HEK293 (cell line): ENCODE data around the gene G6PD.

ENCODE experiments used
- CTCF ChIA-PET: fragments of 350-600 bp; formaldehyde crosslinking; extraction: SDS; loops from one replicate; lab custom pipeline; 2021; ENCODE audit warnings: antibody characterized with exemption; lab: Yijun Ruan, JAX
- POLR2A ChIA-PET: fragments of 300-600 bp; formaldehyde crosslinking; extraction: SDS; loops from one replicate; lab custom pipeline; 2020; ENCODE audit warnings: antibody characterized with exemption, inconsistent platforms; lab: Yijun Ruan, JAX
- H3K27ac ChIP-seq: fragments of 200-500 bp; sonication (Bioruptor generic); 2 replicates; pipeline ENCODE4 v1.5.1; 2014; ENCODE audit warnings: low read depth, low read length, control low read depth, inconsistent platforms; ENCODE audit errors: extremely low read depth
- H3K36me3 ChIP-seq, 2 experiments: fragments of 200-500 bp in 1 of 2; sonication (Bioruptor generic) in 1 of 2; 1 replicate in 1 of 2; 2 replicates in 1 of 2; pipeline ENCODE4 v1.5.1; 2014 to 2017; ENCODE audit warnings: inconsistent platforms in 2 of 2, low read length in 2 of 2; ENCODE audit not compliant: control insufficient read depth in 2 of 2, insufficient read depth in 1 of 2
- H3K4me1 ChIP-seq: fragments of 200-500 bp; sonication (Bioruptor generic); 2 replicates; pipeline ENCODE4 v1.5.1; 2014; ENCODE audit warnings: mild to moderate bottlenecking, low read length, inconsistent platforms; ENCODE audit not compliant: control insufficient read depth, insufficient read depth
- H3K4me3 ChIP-seq: 2 replicates; pipeline ENCODE4 v1.5.1; 2011; ENCODE audit warnings: low read depth, mild to moderate bottlenecking, control low read depth, low read length, moderate library complexity
- H3K9me3 ChIP-seq: fragments of 200-500 bp; sonication (Bioruptor generic); 2 replicates; pipeline ENCODE4 v1.5.1; 2014; ENCODE audit warnings: low read depth, low read length, inconsistent platforms; ENCODE audit not compliant: control insufficient read depth, insufficient read depth
- HIC1 ChIP-seq: fragments of 450-650 bp; formaldehyde crosslinking; IDR thresholded peaks from 2 replicates; pipeline ENCODE4 v1.5.1; 2016; ENCODE audit warnings: missing biosample characterization, missing genetic modification characterization
- SP2 ChIP-seq: fragments of 450-650 bp; formaldehyde crosslinking; IDR thresholded peaks from 2 replicates; pipeline ENCODE4 v1.5.1; 2016; ENCODE audit warnings: missing biosample characterization, missing genetic modification characterization
- TRIM28 ChIP-seq: IDR thresholded peaks from 2 replicates; pipeline ENCODE4 v1.6.1; 2011; ENCODE audit warnings: low read length, control low read depth, borderline replicate concordance
- ZBTB11 ChIP-seq: fragments of 450-650 bp; formaldehyde crosslinking; conservative IDR thresholded peaks from 2 replicates; pipeline ENCODE4 v1.5.1; 2016; ENCODE audit warnings: low read depth, missing biosample characterization, missing genetic modification characterization
- ZNF112 ChIP-seq: fragments of 450-650 bp; formaldehyde crosslinking; IDR thresholded peaks from 2 replicates; pipeline ENCODE4 v1.5.0; 2017; ENCODE audit warnings: missing biosample characterization, missing genetic modification characterization
- ZNF121 ChIP-seq: fragments of 450-650 bp; formaldehyde crosslinking; IDR thresholded peaks from 2 replicates; pipeline ENCODE4 v1.5.1; 2016; ENCODE audit warnings: missing biosample characterization, missing genetic modification characterization
- ZNF175 ChIP-seq: fragments of 450-650 bp; formaldehyde crosslinking; IDR thresholded peaks from 2 replicates; pipeline ENCODE4 v1.5.1; 2016; ENCODE audit warnings: missing biosample characterization, missing genetic modification characterization
- ZNF341 ChIP-seq: fragments of 450-650 bp; formaldehyde crosslinking; IDR thresholded peaks from 2 replicates; pipeline ENCODE4; 2016; ENCODE audit warnings: low read depth, missing biosample characterization, missing genetic modification characterization
- ZNF48 ChIP-seq: fragments of 450-650 bp; formaldehyde crosslinking; IDR thresholded peaks from 2 replicates; pipeline ENCODE4 v1.5.1; 2016; ENCODE audit warnings: missing biosample characterization, missing genetic modification characterization
- ZNF600 ChIP-seq: fragments of 450-650 bp; formaldehyde crosslinking; IDR thresholded peaks from 2 replicates; pipeline ENCODE4 v1.5.1; 2016; ENCODE audit warnings: missing biosample characterization, missing genetic modification characterization
- ZNF692 ChIP-seq: fragments of 450-650 bp; formaldehyde crosslinking; IDR thresholded peaks from 2 replicates; pipeline ENCODE4 v1.5.1; 2016; ENCODE audit warnings: missing biosample characterization, missing genetic modification characterization
- ZNF747 ChIP-seq: fragments of 450-650 bp; formaldehyde crosslinking; IDR thresholded peaks from 2 replicates; pipeline ENCODE4 v1.5.1; 2016; ENCODE audit warnings: missing biosample characterization, missing genetic modification characterization
- ZNF830 ChIP-seq: fragments of 450-650 bp; IDR thresholded peaks from 2 replicates; pipeline ENCODE4 v1.5.0; 2018; ENCODE audit warnings: missing biosample characterization, missing genetic modification characterization, low read depth, mild to moderate bottlenecking, moderate library complexity
- ZSCAN4 ChIP-seq: fragments of 450-650 bp; formaldehyde crosslinking; IDR thresholded peaks from 2 replicates; pipeline ENCODE4 v1.5.1; 2017; ENCODE audit warnings: missing biosample characterization, missing genetic modification characterization
- ZSCAN5A ChIP-seq: fragments of 450-650 bp; formaldehyde crosslinking; IDR thresholded peaks from 2 replicates; pipeline ENCODE4 v1.5.1; 2016; ENCODE audit warnings: missing biosample characterization, missing genetic modification characterization

The G6PD gene

GRCh38 chrX:154525606-154526490 is 20.8 kb downstream of the G6PD start:
- Histone ChIP-seq H3K36me3 (peaks cover 0 to 7% of the 10 kb centered on the region in 2 experiments; a peak in 1 of 3 replicates), H3K9me3 (no peaks in the 10 kb centered on the region), H3K27ac (no peak overlapping the region), H3K4me3 (no peak overlapping the region), H3K4me1 (0 out of 2 replicates have a peak, but pooled peaks cover 2% of the 10 kb centered on the region)
- POLR2A ChIA-PET, result interaction anchor here (1.7 kb wide), 1 partner anchor 35 kb away, joined by 15 read pairs; the partner anchor contains the start of gene SLC10A3
- TF ChIP-seq ZNF747 (no peak), ZNF121 (peak; percentile 86)
- CTCF ChIA-PET, result interaction anchor here (0.9 to 1.2 kb wide), 3 partner anchors 9 to 36 kb away, joined by 4 to 8 read pairs (median 5); partner anchors contain the start of gene SLC10A3

GRCh38 chrX:154519389-154519788 is 27.3 kb downstream of the G6PD start:
- ChIA-PET CTCF (interaction anchor here (0.9 kb wide), 1 partner anchor 146 kb away, joined by 3 read pairs; no protein-coding TSS in a partner anchor), POLR2A (interaction anchor here (0.7 to 0.8 kb wide), 2 partner anchors 10 to 19 kb away, joined by 3 to 5 read pairs; no protein-coding TSS in a partner anchor)
- Histone ChIP-seq H3K4me1 (peaks cover 3% of the 10 kb centered on the region; the same call in 1 of the 2 replicates), H3K36me3 (no peaks in the 10 kb centered on the region), H3K27ac (no peak overlapping the region), H3K4me3 (no peak overlapping the region), H3K9me3 (no peaks in the 10 kb centered on the region)
- TF ChIP-seq ZNF600 (no peak), SP2 (no peak), ZNF175 (tag by site-specific recombination) (no peak), ZNF830 (tag by site-specific recombination) (no peak), ZNF48 (tag by site-specific recombination) (no peak), HIC1 (tag by site-specific recombination) (no peak), ZNF692 (tag by site-specific recombination) (no peak), ZSCAN4 (tag by site-specific recombination) (no peak), ZNF341 (no peak), ZNF112 (tag by site-specific recombination) (no peak), ZBTB11 (tag by site-specific recombination) (no peak), TRIM28 (no peak), ZSCAN5A (no peak)
